Thymus (tissue), 11 donors: ENCODE data around the gene SNHG17. TPM values are rescaled to one million over a fixed set of nuclear protein-coding genes. Genes with fewer than 3 reads are reported as not detected.
"Not testable (repeated sequence)": the region's sequence is repeated elsewhere in the genome, so short reads cannot be mapped to it uniquely, and the experiment has no call there.

Experiments used
- DNase-seq, 9 donors: peaks; one replicate each; pipeline ENCODE4 v3.0.0-alpha.2; 2013; ENCODE audit warnings: low spot score in 9 of 9, low read depth in 6 of 9, missing footprints in 1 of 9
- H3K27ac ChIP-seq, 2 donors: one replicate each; pipeline ENCODE4 v1.5.1; 2013; ENCODE audit warnings: control low read depth in 1 of 2, low read depth in 1 of 2, low read length in 1 of 2, mild to moderate bottlenecking in 1 of 2, moderate library complexity in 1 of 2
- H3K27me3 ChIP-seq, 2 donors: one replicate each; pipeline ENCODE4 v1.5.1; 2013; ENCODE audit warnings: low read length in 1 of 2; ENCODE audit not compliant: control insufficient read depth in 2 of 2, insufficient read depth in 1 of 2
- H3K36me3 ChIP-seq, 2 donors: one replicate each; pipeline ENCODE4 v1.5.1; 2013; ENCODE audit warnings: low read length in 1 of 2, mild to moderate bottlenecking in 1 of 2, moderate library complexity in 1 of 2; ENCODE audit not compliant: control insufficient read depth in 2 of 2, insufficient read depth in 2 of 2
- H3K4me1 ChIP-seq, 2 donors: one replicate each; pipeline ENCODE4 v1.5.1; 2013; ENCODE audit warnings: low read length in 2 of 2; ENCODE audit not compliant: control insufficient read depth in 2 of 2, insufficient read depth in 2 of 2
- H3K4me3 ChIP-seq, 2 donors: one replicate each; pipeline ENCODE4 v1.5.1; 2013; ENCODE audit warnings: low read length in 2 of 2, control low read depth in 1 of 2, mild to moderate bottlenecking in 1 of 2
- H3K9me3 ChIP-seq, 2 donors: one replicate each; pipeline ENCODE4 v1.5.1; 2013; ENCODE audit warnings: low read length in 1 of 2, mild to moderate bottlenecking in 1 of 2; ENCODE audit not compliant: control insufficient read depth in 2 of 2, insufficient read depth in 1 of 2
- WGBS: extraction: QIAGEN DNeasy Blood & Tissue Kit; methylation state at CpG from one replicate; pipeline ENCODE4 v1.1.7; 2013; 5-methylcytosine and 5-hydroxymethylcytosine counted together
- polyA plus RNA-seq: library from polyadenylated mRNA; stranded (reverse); fragments of 200-250 nt; gene quantifications from one replicate; pipeline ENCODE4 v1.2.3, GENCODE V29; 2013
- total RNA-seq: library from RNA; stranded (reverse); fragments of 120-200 nt; gene quantifications from one replicate; pipeline ENCODE4 v1.2.4, GENCODE V29; 2013
- donor health status: healthy.

SNHG17 gene
- total and polyA plus RNA-seq, 2 donors = 11.0 to 36.0 TPM

DNA sequence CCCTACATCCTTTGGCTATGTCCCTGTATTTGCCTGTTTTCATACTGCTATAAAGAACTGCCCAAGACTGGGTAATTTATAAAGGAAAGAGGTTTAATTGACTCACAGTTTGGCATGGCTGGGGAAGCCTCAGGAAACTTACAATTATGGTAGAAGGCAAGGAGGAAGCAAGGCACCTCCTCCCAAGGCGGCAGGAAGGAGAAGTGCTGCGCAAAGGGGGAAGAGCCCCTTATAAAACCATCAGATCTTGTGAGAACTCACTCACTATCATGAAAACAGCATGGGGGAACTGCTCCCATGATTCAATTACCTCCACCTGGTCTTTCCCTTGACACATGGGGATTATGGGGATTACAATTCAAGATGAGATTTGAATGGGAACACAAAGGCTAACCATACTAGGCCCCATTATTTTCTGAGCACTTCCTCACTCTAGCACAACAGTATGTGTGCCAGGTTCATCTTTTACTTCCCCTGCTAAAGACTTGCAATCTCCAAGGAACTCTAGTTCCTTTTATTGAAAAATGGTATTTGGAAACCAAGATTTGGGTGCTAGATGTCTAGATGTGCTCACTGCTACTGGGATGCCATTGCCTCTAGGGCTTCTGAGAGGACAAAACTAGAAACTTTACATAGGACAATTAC, 39.3 kb downstream of the SNHG17 start:
- not testable (repeated sequence) for H3K9me3 ChIP-seq, H3K27me3 ChIP-seq, H3K4me1 ChIP-seq, DNase-seq, H3K36me3 ChIP-seq, H3K27ac ChIP-seq, H3K4me3 ChIP-seq
- WGBS = 73% methylated on average over 2 of the region's 2 CpGs

GRCh38 chr20:38395165-38395564, 40.0 kb downstream of the SNHG17 start:
- no peak for DNase-seq
- Histone ChIP-seq H3K27me3 (no peaks in the 10 kb centered on the region), H3K4me1 (no peaks in the 10 kb centered on the region), H3K27ac (no peak overlapping the region), H3K9me3 (no peaks in the 10 kb centered on the region), H3K36me3 (no peaks in the 10 kb centered on the region), H3K4me3 (no peak overlapping the region)
- 84% methylated on average over 2 of the region's 2 CpGs for WGBS

- WGBS = 97% methylated on average over 5 of the region's 5 CpGs
- no peak for DNase-seq
Measured at GRCh38 chr20:38393259-38393658, 41.9 kb downstream of the SNHG17 start.

GRCh38 chr20:38392356-38392755, 42.8 kb downstream of the SNHG17 start:
- no peak for DNase-seq
- H3K27ac ChIP-seq = no peak overlapping the region
- no peaks in the 10 kb centered on the region for H3K27me3 ChIP-seq
- H3K9me3 ChIP-seq = no peaks in the 10 kb centered on the region
- no peaks in the 10 kb centered on the region for H3K36me3 ChIP-seq
- H3K4me3 ChIP-seq = no peak overlapping the region
- no peaks in the 10 kb centered on the region for H3K4me1 ChIP-seq
- WGBS = 76% methylated on average over 3 of the region's 3 CpGs

More at GRCh38 chr20:38393259-38393658, 41.9 kb downstream of the SNHG17 start:
- H3K4me3 ChIP-seq = no peak overlapping the region
- H3K9me3 ChIP-seq = no peaks in the 10 kb centered on the region
- H3K27ac ChIP-seq = no peak overlapping the region
- no peaks in the 10 kb centered on the region for H3K27me3 ChIP-seq
- H3K36me3 ChIP-seq = no peaks in the 10 kb centered on the region
- no peaks in the 10 kb centered on the region for H3K4me1 ChIP-seq

GRCh38 chr20:38387953-38388352, 47.2 kb downstream of the SNHG17 start:
- no peaks in the 10 kb centered on the region for H3K4me1 ChIP-seq
- H3K36me3 ChIP-seq = no peaks in the 10 kb centered on the region
- 91% methylated on average over 4 of the region's 4 CpGs for WGBS
- DNase-seq = no peak
- H3K27me3 ChIP-seq = no peaks in the 10 kb centered on the region
- no peak overlapping the region for H3K27ac ChIP-seq
- H3K9me3 ChIP-seq = no peaks in the 10 kb centered on the region
- H3K4me3 ChIP-seq = no peak overlapping the region

GRCh38 chr20:38386851-38387250, 48.3 kb downstream of the SNHG17 start:
- no peaks in the 10 kb centered on the region for H3K27me3 ChIP-seq
- H3K4me1 ChIP-seq = no peaks in the 10 kb centered on the region
- no peak overlapping the region for H3K4me3 ChIP-seq
- no peaks in the 10 kb centered on the region for H3K36me3 ChIP-seq
- no peaks in the 10 kb centered on the region for H3K9me3 ChIP-seq
- DNase-seq = no peak
- no peak overlapping the region for H3K27ac ChIP-seq
- 78% methylated on average over 2 of the region's 2 CpGs for WGBS

DNA sequence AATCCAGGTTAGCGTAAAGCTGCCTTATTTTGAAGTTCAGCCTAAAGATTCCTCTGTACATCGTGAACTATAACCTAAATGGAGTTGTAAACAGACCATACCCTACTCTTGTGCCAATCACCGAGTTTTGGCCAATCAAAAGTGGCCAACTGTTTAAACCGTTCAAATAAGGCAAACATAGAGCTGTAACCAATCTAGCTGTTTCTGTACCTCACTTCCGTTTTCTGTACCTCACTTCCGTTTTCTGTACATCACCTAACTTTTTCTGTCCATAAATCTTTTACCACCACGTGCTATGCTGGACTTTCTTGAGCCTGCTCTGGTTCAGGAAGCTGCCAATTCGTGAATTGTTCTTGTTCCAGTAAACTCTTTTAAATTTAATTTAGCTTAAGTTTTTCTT, 49.1 kb downstream of the SNHG17 start:
- no peaks in the 10 kb centered on the region for H3K27me3 ChIP-seq
- no peak overlapping the region for H3K27ac ChIP-seq
- no peaks in the 10 kb centered on the region for H3K4me1 ChIP-seq
- H3K36me3 ChIP-seq = no peaks in the 10 kb centered on the region
- WGBS = 72% methylated on average over 8 of the region's 8 CpGs
- no peaks in the 10 kb centered on the region for H3K9me3 ChIP-seq
- no peak overlapping the region for H3K4me3 ChIP-seq
- DNase-seq = no peak

GRCh38 chr20:38383147-38383546, 52.0 kb downstream of the SNHG17 start:
- no peak for DNase-seq
- WGBS = 90% methylated on average over 4 of the region's 4 CpGs
- no peaks in the 10 kb centered on the region for H3K4me1 ChIP-seq
- no peak overlapping the region for H3K27ac ChIP-seq
- H3K4me3 ChIP-seq = no peak overlapping the region
- H3K36me3 ChIP-seq = no peaks in the 10 kb centered on the region
- no peaks in the 10 kb centered on the region for H3K9me3 ChIP-seq
- H3K27me3 ChIP-seq = no peaks in the 10 kb centered on the region

GRCh38 chr20:38377838-38378237, 57.3 kb downstream of the SNHG17 start:
- not testable (repeated sequence) for H3K4me3 ChIP-seq, H3K27ac ChIP-seq, H3K4me1 ChIP-seq, H3K27me3 ChIP-seq, DNase-seq, H3K36me3 ChIP-seq, H3K9me3 ChIP-seq
- WGBS = no CpG with 5 or more reads among the region's 5 CpGs
